ENCODE results near the gene EFCAB7. TPM values are rescaled to one million over a fixed set of nuclear protein-coding genes. Genes with fewer than 3 reads are reported as not detected.

The EFCAB7 gene
- total RNA-seq, 1 donor from 2014 or later: 20.4 TPM

DNA sequence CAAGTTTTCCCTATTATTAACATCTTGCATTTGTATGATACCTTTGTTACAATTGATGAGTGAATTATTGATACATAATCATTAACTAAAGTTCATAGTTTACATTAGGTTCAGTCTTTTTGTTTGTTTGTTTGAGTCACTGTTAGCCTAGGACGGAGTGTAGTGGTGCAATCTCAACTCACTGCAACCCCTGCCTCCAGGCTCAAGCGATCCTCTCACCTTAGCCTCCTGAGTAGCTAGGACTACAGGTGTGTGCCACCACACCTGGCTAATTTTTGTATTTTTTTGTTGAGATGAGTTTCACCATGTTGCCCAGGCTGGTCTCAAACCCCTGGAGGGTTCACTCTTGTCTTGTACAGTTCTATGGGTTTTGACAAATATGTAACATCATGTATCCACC lies 36.0 kb downstream of the EFCAB7 start:
- Mint-ChIP-seq H3K27me3 (ENCODE audit: insufficient read depth, low read depth) (peaks cover 4% of the 10 kb centered on the region), H3K27ac (no peak overlapping the region), H3K36me3 (peaks cover 4% of the 10 kb centered on the region), H3K9me3 (peaks cover 2% of the 10 kb centered on the region), H3K4me3 (no peak overlapping the region), H3K4me1 (no peaks in the 10 kb centered on the region)
- Histone ChIP-seq H3K4me1 (no peaks in the 10 kb centered on the region), H2AFZ (replicated peaks) (no peak overlapping the region), H3K36me3 (no peaks in the 10 kb centered on the region), H3K9me3 (ENCODE audit: low read depth) (no peaks in the 10 kb centered on the region), H3K4me3 (no peak overlapping the region), H3K4me2 (no peak overlapping the region), H4K20me1 (ENCODE audit: low read depth) (no peaks in the 10 kb centered on the region), H3K27ac (no peak overlapping the region), H3F3A (ENCODE audit: low read depth) (no peaks in the 10 kb centered on the region), H3K79me2 (ENCODE audit: low read depth) (no peaks in the 10 kb centered on the region), H3K27me3 (no peaks in the 10 kb centered on the region), H3K9ac (no peak overlapping the region)
- TF ChIP-seq EZH2phosphoT487 (IDR thresholded peaks at IDR 0.05): no peak
- TF ChIP-seq, protein P1, sequence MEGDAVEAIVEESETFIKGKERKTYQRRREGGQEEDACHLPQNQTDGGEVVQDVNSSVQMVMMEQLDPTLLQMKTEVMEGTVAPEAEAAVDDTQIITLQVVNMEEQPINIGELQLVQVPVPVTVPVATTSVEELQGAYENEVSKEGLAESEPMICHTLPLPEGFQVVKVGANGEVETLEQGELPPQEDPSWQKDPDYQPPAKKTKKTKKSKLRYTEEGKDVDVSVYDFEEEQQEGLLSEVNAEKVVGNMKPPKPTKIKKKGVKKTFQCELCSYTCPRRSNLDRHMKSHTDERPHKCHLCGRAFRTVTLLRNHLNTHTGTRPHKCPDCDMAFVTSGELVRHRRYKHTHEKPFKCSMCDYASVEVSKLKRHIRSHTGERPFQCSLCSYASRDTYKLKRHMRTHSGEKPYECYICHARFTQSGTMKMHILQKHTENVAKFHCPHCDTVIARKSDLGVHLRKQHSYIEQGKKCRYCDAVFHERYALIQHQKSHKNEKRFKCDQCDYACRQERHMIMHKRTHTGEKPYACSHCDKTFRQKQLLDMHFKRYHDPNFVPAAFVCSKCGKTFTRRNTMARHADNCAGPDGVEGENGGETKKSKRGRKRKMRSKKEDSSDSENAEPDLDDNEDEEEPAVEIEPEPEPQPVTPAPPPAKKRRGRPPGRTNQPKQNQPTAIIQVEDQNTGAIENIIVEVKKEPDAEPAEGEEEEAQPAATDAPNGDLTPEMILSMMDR (IDR thresholded peaks at IDR 0.05): no peak
- TF ChIP-seq EZH2 (IDR thresholded peaks at IDR 0.05): no peak
- no peak for DNase-seq (ENCODE audit: low spot score)

DNA sequence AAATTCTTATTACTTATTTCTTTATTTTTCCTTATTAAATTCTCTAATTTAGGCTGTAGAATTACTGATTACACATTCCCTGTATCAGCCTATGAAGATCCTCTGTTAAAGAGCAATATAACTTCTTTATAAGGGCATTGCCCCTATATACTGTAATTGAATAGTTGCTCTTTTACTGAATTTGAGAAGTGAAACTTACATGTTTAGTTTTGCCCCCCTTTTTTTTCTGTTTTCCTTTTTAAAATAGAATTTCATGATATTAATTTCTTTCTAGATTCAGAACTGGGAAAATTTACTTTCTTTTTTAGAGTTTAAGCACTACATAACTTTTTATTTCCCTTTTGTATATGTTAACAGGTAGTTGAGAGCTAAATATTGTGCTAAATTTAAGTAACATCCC lies 40.4 kb downstream of the EFCAB7 start:
- no peaks in the 10 kb centered on the region for H3K36me3 ChIP-seq
- no peak overlapping the region for H3K4me3 Mint-ChIP-seq
- H3K36me3 Mint-ChIP-seq: peaks cover 20% of the 10 kb centered on the region
- no peak for DNase-seq (ENCODE audit: low spot score)
- no peaks in the 10 kb centered on the region for H3K27me3 ChIP-seq
- H3K27ac ChIP-seq: no peak overlapping the region
- H3K79me2 ChIP-seq (ENCODE audit: low read depth): no peaks in the 10 kb centered on the region
- no peak overlapping the region for H2AFZ ChIP-seq (replicated peaks)
- no peak for TF ChIP-seq EZH2 (IDR thresholded peaks at IDR 0.05)
- TF ChIP-seq EZH2phosphoT487 (IDR thresholded peaks at IDR 0.05): no peak
- TF ChIP-seq, protein P1 (IDR thresholded peaks at IDR 0.05): no peak
- H3F3A ChIP-seq (ENCODE audit: low read depth): no peaks in the 10 kb centered on the region
- H3K27ac Mint-ChIP-seq: no peak overlapping the region
- H3K9ac ChIP-seq: no peak overlapping the region
- no peaks in the 10 kb centered on the region for H4K20me1 ChIP-seq (ENCODE audit: low read depth)
- H3K4me3 ChIP-seq: no peak overlapping the region
- H3K4me1 Mint-ChIP-seq: no peaks in the 10 kb centered on the region
- H3K9me3 ChIP-seq (ENCODE audit: low read depth): no peaks in the 10 kb centered on the region
- no peaks in the 10 kb centered on the region for H3K27me3 Mint-ChIP-seq (ENCODE audit: insufficient read depth, low read depth)
- H3K9me3 Mint-ChIP-seq: peaks cover 11% of the 10 kb centered on the region
- no peaks in the 10 kb centered on the region for H3K4me1 ChIP-seq
- no peak overlapping the region for H3K4me2 ChIP-seq

DNA sequence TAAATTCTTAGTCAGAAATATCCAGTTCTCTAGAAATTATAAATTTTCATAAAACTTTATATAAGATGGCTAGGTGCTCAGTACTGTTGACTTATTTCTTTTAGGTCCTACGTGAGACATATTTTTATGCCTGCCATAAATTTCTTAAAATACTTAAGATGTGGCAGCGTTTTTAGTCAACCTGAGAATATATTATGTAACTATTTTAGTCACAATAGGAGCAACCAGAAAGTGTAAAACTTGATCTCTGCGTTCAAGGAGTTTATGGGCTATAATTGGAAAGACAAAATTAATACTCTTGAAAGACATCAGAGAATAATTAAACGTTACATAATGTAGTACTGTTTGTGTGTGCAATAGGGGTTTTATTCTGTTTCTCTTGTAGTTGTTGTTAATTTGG lies 45.7 kb downstream of the EFCAB7 start:
- H3K4me3 ChIP-seq: no peak overlapping the region
- Mint-ChIP-seq H3K27ac (no peak overlapping the region), H3K4me3 (no peak overlapping the region), H3K9me3 (peaks cover 11% of the 10 kb centered on the region), H3K36me3 (peaks cover 19% of the 10 kb centered on the region), H3K4me1 (no peaks in the 10 kb centered on the region), H3K27me3 (ENCODE audit: insufficient read depth, low read depth) (no peaks in the 10 kb centered on the region)
- H3K27me3 ChIP-seq: no peaks in the 10 kb centered on the region
- H3K9me3 ChIP-seq (ENCODE audit: low read depth): no peaks in the 10 kb centered on the region
- no peaks in the 10 kb centered on the region for H4K20me1 ChIP-seq (ENCODE audit: low read depth)
- H3K4me1 ChIP-seq: peaks cover 21% of the 10 kb centered on the region
- TF ChIP-seq, protein P1 (IDR thresholded peaks at IDR 0.05): no peak
- no peak for TF ChIP-seq EZH2phosphoT487 (IDR thresholded peaks at IDR 0.05)
- TF ChIP-seq EZH2 (IDR thresholded peaks at IDR 0.05): no peak
- no peak overlapping the region for H3K27ac ChIP-seq
- no peak for DNase-seq (ENCODE audit: low spot score)
- H3K9ac ChIP-seq: no peak overlapping the region
- no peak overlapping the region for H2AFZ ChIP-seq (replicated peaks)
- H3F3A ChIP-seq (ENCODE audit: low read depth): peaks cover 23% of the 10 kb centered on the region
- no peaks in the 10 kb centered on the region for H3K79me2 ChIP-seq (ENCODE audit: low read depth)
- no peak overlapping the region for H3K4me2 ChIP-seq
- H3K36me3 ChIP-seq: no peaks in the 10 kb centered on the region
